Thymus (tissue), 11 donors: ENCODE results near the gene ADAMTSL1. TPM values are rescaled to one million over a fixed set of nuclear protein-coding genes. Genes with fewer than 3 reads are reported as not detected.
"Not testable (repeated sequence)": the region's sequence is repeated elsewhere in the genome, so short reads cannot be mapped to it uniquely, and the experiment has no call there.

Experiments used
- DNase-seq, 9 donors: peaks; one replicate each; pipeline ENCODE4 v3.0.0-alpha.2; 2013; ENCODE audit warnings: low spot score in 9 of 9, low read depth in 6 of 9, missing footprints in 1 of 9
- H3K27ac ChIP-seq, 2 donors: one replicate each; pipeline ENCODE4 v1.5.1; 2013; ENCODE audit warnings: control low read depth in 1 of 2, low read depth in 1 of 2, low read length in 1 of 2, mild to moderate bottlenecking in 1 of 2, moderate library complexity in 1 of 2
- H3K27me3 ChIP-seq, 2 donors: one replicate each; pipeline ENCODE4 v1.5.1; 2013; ENCODE audit warnings: low read length in 1 of 2; ENCODE audit not compliant: control insufficient read depth in 2 of 2, insufficient read depth in 1 of 2
- H3K36me3 ChIP-seq, 2 donors: one replicate each; pipeline ENCODE4 v1.5.1; 2013; ENCODE audit warnings: low read length in 1 of 2, mild to moderate bottlenecking in 1 of 2, moderate library complexity in 1 of 2; ENCODE audit not compliant: control insufficient read depth in 2 of 2, insufficient read depth in 2 of 2
- H3K4me1 ChIP-seq, 2 donors: one replicate each; pipeline ENCODE4 v1.5.1; 2013; ENCODE audit warnings: low read length in 2 of 2; ENCODE audit not compliant: control insufficient read depth in 2 of 2, insufficient read depth in 2 of 2
- H3K4me3 ChIP-seq, 2 donors: one replicate each; pipeline ENCODE4 v1.5.1; 2013; ENCODE audit warnings: low read length in 2 of 2, control low read depth in 1 of 2, mild to moderate bottlenecking in 1 of 2
- H3K9me3 ChIP-seq, 2 donors: one replicate each; pipeline ENCODE4 v1.5.1; 2013; ENCODE audit warnings: low read length in 1 of 2, mild to moderate bottlenecking in 1 of 2; ENCODE audit not compliant: control insufficient read depth in 2 of 2, insufficient read depth in 1 of 2
- WGBS: extraction: QIAGEN DNeasy Blood & Tissue Kit; methylation state at CpG from one replicate; pipeline ENCODE4 v1.1.7; 2013; 5-methylcytosine and 5-hydroxymethylcytosine counted together
- polyA plus RNA-seq: library from polyadenylated mRNA; stranded (reverse); fragments of 200-250 nt; gene quantifications from one replicate; pipeline ENCODE4 v1.2.3, GENCODE V29; 2013
- total RNA-seq: library from RNA; stranded (reverse); fragments of 120-200 nt; gene quantifications from one replicate; pipeline ENCODE4 v1.2.4, GENCODE V29; 2013
- donor health status: healthy.

ADAMTSL1 gene
- total and polyA plus RNA-seq, 2 donors, result 0.34 to 2.3 TPM

- Histone ChIP-seq H3K27ac (no peak overlapping the region), H3K4me1 (no peaks in the 10 kb centered on the region), H3K4me3 (no peak overlapping the region), H3K36me3 (no peaks in the 10 kb centered on the region), H3K27me3 (no peaks in the 10 kb centered on the region), H3K9me3 (no peaks in the 10 kb centered on the region)
- DNase-seq, result no peak
These were observed 395.8 kb downstream of the ADAMTSL1 start for GRCh38 chr9:18869725-18870124.

- H3K4me3 ChIP-seq, result no peak overlapping the region
- no peaks in the 10 kb centered on the region for H3K4me1 ChIP-seq
- no peaks in the 10 kb centered on the region for H3K36me3 ChIP-seq
- 88% methylated on average over 4 of the region's 4 CpGs for WGBS
- no peaks in the 10 kb centered on the region for H3K9me3 ChIP-seq
- H3K27me3 ChIP-seq, result no peaks in the 10 kb centered on the region
- no peak for DNase-seq
- H3K27ac ChIP-seq, result no peak overlapping the region
These were observed 400.1 kb downstream of the ADAMTSL1 start for GRCh38 chr9:18874069-18874468.

GRCh38 chr9:18874990-18875389, 401.0 kb downstream of the ADAMTSL1 start:
- not testable (repeated sequence) for H3K27ac ChIP-seq, H3K36me3 ChIP-seq, H3K27me3 ChIP-seq, H3K4me3 ChIP-seq, H3K4me1 ChIP-seq, H3K9me3 ChIP-seq, DNase-seq

- WGBS, result 96% methylated on average over 3 of the region's 3 CpGs
- no peak for DNase-seq
These were observed 404.0 kb downstream of the ADAMTSL1 start for GRCh38 chr9:18877984-18878383.

GRCh38 chr9:18881758-18882157, 407.8 kb downstream of the ADAMTSL1 start:
- no peak overlapping the region for H3K4me3 ChIP-seq

More at GRCh38 chr9:18877984-18878383, 404.0 kb downstream of the ADAMTSL1 start:
- H3K4me1 ChIP-seq, result no peaks in the 10 kb centered on the region
- H3K4me3 ChIP-seq, result no peak overlapping the region
- no peaks in the 10 kb centered on the region for H3K9me3 ChIP-seq
- no peak overlapping the region for H3K27ac ChIP-seq
- no peaks in the 10 kb centered on the region for H3K36me3 ChIP-seq
- no peaks in the 10 kb centered on the region for H3K27me3 ChIP-seq

GRCh38 chr9:18887546-18887945, 413.6 kb downstream of the ADAMTSL1 start:
- WGBS, result 98% methylated on average over 1 of the region's 1 CpG
- H3K27me3 ChIP-seq, result no peaks in the 10 kb centered on the region
- H3K4me1 ChIP-seq, result peaks cover 0 to 13% of the 10 kb centered on the region in 2 donors
- no peak overlapping the region for H3K27ac ChIP-seq
- H3K36me3 ChIP-seq, result no peaks in the 10 kb centered on the region
- H3K4me3 ChIP-seq, result no peak overlapping the region
- DNase-seq, result no peak
- no peaks in the 10 kb centered on the region for H3K9me3 ChIP-seq

More at GRCh38 chr9:18881758-18882157, 407.8 kb downstream of the ADAMTSL1 start:
- Histone ChIP-seq H3K36me3 (no peaks in the 10 kb centered on the region), H3K4me1 (no peaks in the 10 kb centered on the region), H3K9me3 (no peaks in the 10 kb centered on the region), H3K27me3 (no peaks in the 10 kb centered on the region), H3K27ac (no peak overlapping the region)
- DNase-seq, result no peak
- 92% methylated on average over 2 of the region's 2 CpGs for WGBS

GRCh38 chr9:18888290-18888689, 414.3 kb downstream of the ADAMTSL1 start:
- H3K9me3 ChIP-seq, result no peaks in the 10 kb centered on the region
- H3K4me1 ChIP-seq, result peaks cover 0 to 13% of the 10 kb centered on the region in 2 donors
- WGBS, result 95% methylated on average over 1 of the region's 1 CpG
- H3K36me3 ChIP-seq, result no peaks in the 10 kb centered on the region
- no peak for DNase-seq
- no peak overlapping the region for H3K27ac ChIP-seq
- no peaks in the 10 kb centered on the region for H3K27me3 ChIP-seq
- no peak overlapping the region for H3K4me3 ChIP-seq

- WGBS, result 97% methylated on average over 12 of the region's 12 CpGs
- Histone ChIP-seq H3K27me3 (no peaks in the 10 kb centered on the region), H3K9me3 (no peaks in the 10 kb centered on the region), H3K27ac (no peak overlapping the region), H3K4me1 (peaks cover 0 to 13% of the 10 kb centered on the region in 2 donors), H3K4me3 (no peak overlapping the region), H3K36me3 (no peaks in the 10 kb centered on the region)
- no peak for DNase-seq
These were observed 415.6 kb downstream of the ADAMTSL1 start for GRCh38 chr9:18889550-18889949.

- Histone ChIP-seq H3K27me3 (no peaks in the 10 kb centered on the region), H3K27ac (peak overlapping the region in 1 of 2 donors; percentile 49), H3K4me1 (peaks cover 0 to 13% of the 10 kb centered on the region in 2 donors), H3K36me3 (no peaks in the 10 kb centered on the region), H3K9me3 (peaks cover 0 to 2% of the 10 kb centered on the region in 2 donors), H3K4me3 (no peak overlapping the region)
- no peak for DNase-seq
- 51% methylated on average over 4 of the region's 4 CpGs for WGBS
These were observed 416.4 kb downstream of the ADAMTSL1 start for GRCh38 chr9:18890372-18890771.
